GM12878 (cell line): ENCODE results near the gene TGM5. TPM values are rescaled to one million over a fixed set of nuclear protein-coding genes. Genes with fewer than 3 reads are reported as not detected.

Experiments used
- ATAC-seq: fragments of 200-7000 bp; cut with Tn5 transposase; 3 replicates; pipeline ENCODE4 v1.9.1; 2020; ENCODE audit warnings: mild to moderate bottlenecking, moderate library complexity
- BruUV-seq: library from RNA; stranded (reverse); fragments of 400-500 nt; replicated peaks from 2 replicates; lab custom pipeline; 2021; lab: Mats Ljungman, UMichigan
- CTCF ChIA-PET: fragments of 300-600 bp; sonication (Branson Sonifier 250); formaldehyde crosslinking; extraction: SDS; loops from one replicate; lab custom pipeline; 2021; ENCODE audit warnings: inconsistent platforms; lab: Yijun Ruan, JAX
- POLR2A ChIA-PET: fragments of 350-600 bp; formaldehyde crosslinking; extraction: SDS; loops from one replicate; lab custom pipeline; 2021; ENCODE audit warnings: inconsistent platforms; lab: Charles Lee
- RAD21 ChIA-PET: fragments of 300-600 bp; sonication (Branson Sonifier 250); formaldehyde crosslinking; loops from one replicate; lab custom pipeline; 2023; ENCODE audit warnings: antibody characterized with exemption; ENCODE audit not compliant: unreplicated experiment; lab: Charles Lee
- SMC1A ChIA-PET: fragments of 300-600 bp; sonication (Branson Sonifier 250); formaldehyde crosslinking; loops from one replicate; lab custom pipeline; 2023; ENCODE audit not compliant: unreplicated experiment, uncharacterized antibody; lab: Charles Lee
- DNase-seq: peaks from one replicate; pipeline ENCODE4 v3.0.0-alpha.2; 2011; ENCODE audit warnings: low read depth, low spot score
- FAIRE-seq: peaks from 3 replicates; lab custom pipeline; 2011; peaks lifted over from hg19 to GRCh38; lab: Jason Lieb, UNC
- H2AFZ ChIP-seq: 2 replicates; pipeline ENCODE4 v1.6.0; 2011; ENCODE audit warnings: low read depth, low read length, control low read depth; ENCODE audit not compliant: control insufficient read depth
- H3K27ac ChIP-seq: 2 replicates; pipeline ENCODE4 v1.5.1; 2011; ENCODE audit warnings: control low read depth; ENCODE audit not compliant: control insufficient read depth, insufficient read depth
- H3K27me3 ChIP-seq, 2 experiments: replicated peaks in 1 of 2; 2 replicates each; pipeline versions ENCODE4 v1.6.0 to v1.6.1; 2011; ENCODE audit warnings: low read length in 1 of 2; ENCODE audit not compliant: control insufficient read depth in 2 of 2, insufficient read depth in 2 of 2
- H3K36me3 ChIP-seq, 2 experiments: 2 replicates each; pipeline ENCODE4 v1.5.1; 2011; ENCODE audit warnings: low read length in 1 of 2; ENCODE audit not compliant: control insufficient read depth in 2 of 2, insufficient read depth in 2 of 2
- H3K4me1 ChIP-seq: 2 replicates; pipeline ENCODE4 v1.6.1; 2011; ENCODE audit warnings: mild to moderate bottlenecking, low read length, moderate library complexity, mixed read lengths; ENCODE audit not compliant: control insufficient read depth, insufficient read depth
- H3K4me2 ChIP-seq: 2 replicates; pipeline ENCODE4 v1.6.0; 2011; ENCODE audit warnings: control low read depth; ENCODE audit not compliant: control insufficient read depth, insufficient read depth
- H3K4me3 ChIP-seq: fragments of 200-600 bp; sonication (generic); 2 replicates; pipeline ENCODE4 v1.5.1; 2016
- H3K79me2 ChIP-seq: 2 replicates; pipeline ENCODE4 v1.6.0; 2011; ENCODE audit warnings: low read length; ENCODE audit not compliant: control insufficient read depth, insufficient read depth
- H3K9ac ChIP-seq: 2 replicates; pipeline ENCODE4 v1.8.0; 2011; ENCODE audit warnings: low read length, control low read depth, mixed read lengths; ENCODE audit not compliant: control insufficient read depth, insufficient read depth
- H3K9me3 ChIP-seq: replicated peaks from 3 replicates; pipeline ENCODE4 v1.5.1; 2011; ENCODE audit warnings: mild to moderate bottlenecking, low read length; ENCODE audit not compliant: control insufficient read depth, insufficient read depth
- H4K20me1 ChIP-seq: 2 replicates; pipeline ENCODE4 v1.6.0; 2011; ENCODE audit not compliant: control insufficient read depth, insufficient read depth
- ATF7 ChIP-seq: fragments of 450-650 bp; IDR thresholded peaks from 2 replicates; pipeline ENCODE4 v1.6.1; 2016; ENCODE audit warnings: low read depth, mild to moderate bottlenecking
- BCL11A ChIP-seq: IDR thresholded peaks from 2 replicates; pipeline ENCODE4 v1.6.1; 2011; ENCODE audit warnings: low read depth, low read length
- CHD2 ChIP-seq: IDR thresholded peaks from 2 replicates; pipeline ENCODE4 v1.6.1; 2011; ENCODE audit warnings: low read depth, low read length, improper control_type of control experiment, borderline replicate concordance
- EED ChIP-seq: sonication (generic); IDR thresholded peaks from 2 replicates; pipeline ENCODE4 v1.6.1; 2016; ENCODE audit warnings: antibody characterized with exemption, low read depth
- EP300 ChIP-seq, 2 experiments: fragments of 150-350 bp in 1 of 2; IDR thresholded peaks; 2 replicates each; pipeline ENCODE4 v1.6.1; 2011 to 2012; ENCODE audit warnings: low read depth in 2 of 2, low read length in 2 of 2, borderline replicate concordance in 1 of 2, improper control_type of control experiment in 1 of 2, inconsistent platforms in 1 of 2; ENCODE audit not compliant: control insufficient read depth in 1 of 2
- FOXM1 ChIP-seq: IDR thresholded peaks from 2 replicates; pipeline ENCODE4 v1.6.1; 2012; ENCODE audit warnings: low read depth, mild to moderate bottlenecking, inconsistent platforms, low read length, moderate library complexity
- IKZF1 ChIP-seq: fragments of 450-650 bp; conservative IDR thresholded peaks from 2 replicates; pipeline ENCODE4 v1.6.1; 2017; ENCODE audit warnings: antibody characterized with exemption, mild to moderate bottlenecking
- MTA3 ChIP-seq: IDR thresholded peaks from 2 replicates; pipeline ENCODE4 v1.6.1; 2012; ENCODE audit warnings: low read length, inconsistent platforms, borderline replicate concordance
- MXI1 ChIP-seq: fragments of 150-350 bp; IDR thresholded peaks from 2 replicates; pipeline ENCODE4 v1.6.1; 2011; ENCODE audit warnings: low read depth, mild to moderate bottlenecking, inconsistent platforms, low read length, improper control_type of control experiment
- PAX5 ChIP-seq: IDR thresholded peaks from 2 replicates; pipeline ENCODE4 v1.6.1; 2011; ENCODE audit warnings: low read depth, low read length, borderline replicate concordance
- RAD21 ChIP-seq: IDR thresholded peaks from 2 replicates; pipeline ENCODE4 v1.6.1; 2011; ENCODE audit warnings: mild to moderate bottlenecking, low read depth, low read length, moderate library complexity; ENCODE audit not compliant: insufficient read depth
- RB1 ChIP-seq: fragments of 450-650 bp; formaldehyde crosslinking; IDR thresholded peaks from 2 replicates; pipeline ENCODE4 v1.6.1; 2017; ENCODE audit warnings: mild to moderate bottlenecking, borderline replicate concordance
- RBBP5 ChIP-seq: fragments of 200-600 bp; sonication (generic); conservative IDR thresholded peaks from 2 replicates; pipeline ENCODE4 v1.6.1; 2016
- SREBF2 ChIP-seq: IDR thresholded peaks from 2 replicates; pipeline ENCODE4 v1.6.1; 2012; ENCODE audit warnings: mild to moderate bottlenecking, low read length
- STAT1 ChIP-seq: fragments of 450-650 bp; conservative IDR thresholded peaks from 2 replicates; pipeline ENCODE4 v1.6.1; 2014; ENCODE audit warnings: antibody characterized with exemption, mild to moderate bottlenecking
- SUZ12 ChIP-seq: fragments of 200-600 bp; sonication (generic); IDR thresholded peaks from one replicate; pipeline ENCODE4 v1.6.1; 2018; ENCODE audit warnings: antibody characterized with exemption, mild to moderate bottlenecking; ENCODE audit not compliant: unreplicated experiment
- TCF3 ChIP-seq: IDR thresholded peaks from 2 replicates; pipeline ENCODE4 v1.6.1; 2012; ENCODE audit warnings: low read depth, mild to moderate bottlenecking, low read length, borderline replicate concordance; ENCODE audit not compliant: insufficient read depth
- ZSCAN29 ChIP-seq: fragments of 450-650 bp; IDR thresholded peaks from 2 replicates; pipeline ENCODE4 v1.6.1; 2017; ENCODE audit warnings: mild to moderate bottlenecking, moderate library complexity
- WGBS: methylation state at CpG from one replicate; pipeline ENCODE4 v1.1.6; 2016; ENCODE audit warnings: low lambda C conversion rate; ENCODE audit not compliant: insufficient replicate concordance, insufficient coverage; ENCODE audit errors: missing lambda C conversion rate; 5-methylcytosine and 5-hydroxymethylcytosine counted together
- in situ Hi-C: fragments of 300-500 bp; cut with MboI; formaldehyde crosslinking; loops from 9 replicates; pipeline ENCODE4 v1.14.3; 2018; ENCODE audit warnings: mixed read lengths
- intact Hi-C: fragments of 100-400 bp; cut with micrococcal nuclease; formaldehyde crosslinking; loops from one replicate; pipeline ENCODE4 v1.14.2; 2022; ENCODE audit not compliant: unreplicated experiment
- polyA plus RNA-seq, 11 experiments: library from polyadenylated mRNA; depleted of rRNA in 4 of 11; unstranded in 6 of 11; stranded (reverse) in 5 of 11; fragments of >200 nt; fragmentation: Nextera tagmentation in 4 of 11; fragmentation: Illumina TruSeq in 1 of 11; extraction: Ambion mirVana in 4 of 11; extraction: Trizol in 1 of 11; gene quantifications; 1 replicate in 1 of 11; 2 replicates in 10 of 11; pipeline versions ENCODE4 v1.2.1 to v1.2.3, GENCODE V29; 2011 to 2016; ENCODE audit warnings: inconsistent platforms in 2 of 11, missing spikeins in 2 of 11, low read depth in 1 of 11
- total RNA-seq, 4 experiments: library from RNA; depleted of rRNA in 3 of 4; stranded (reverse); fragments of >200 nt in 3 of 4; fragmentation: Illumina TruSeq in 1 of 4; extraction: Trizol in 1 of 4; gene quantifications; 2 replicates each; pipeline versions ENCODE4 v1.2.1 to v1.2.3, GENCODE V29; 2013 to 2021
- TF ChIP-seq, protein P1 (sequence below): fragments of 450-650 bp; IDR thresholded peaks from 2 replicates; pipeline ENCODE4 v1.6.1; 2017; ENCODE audit warnings: mild to moderate bottlenecking

The TGM5 gene
- total and polyA plus RNA-seq, 10 of the 15 experiments (the other 5 are each of a cell fraction or from before 2014, with no cell fraction given), result 4.4 to 27.1 (median 5.6) TPM

DNA sequence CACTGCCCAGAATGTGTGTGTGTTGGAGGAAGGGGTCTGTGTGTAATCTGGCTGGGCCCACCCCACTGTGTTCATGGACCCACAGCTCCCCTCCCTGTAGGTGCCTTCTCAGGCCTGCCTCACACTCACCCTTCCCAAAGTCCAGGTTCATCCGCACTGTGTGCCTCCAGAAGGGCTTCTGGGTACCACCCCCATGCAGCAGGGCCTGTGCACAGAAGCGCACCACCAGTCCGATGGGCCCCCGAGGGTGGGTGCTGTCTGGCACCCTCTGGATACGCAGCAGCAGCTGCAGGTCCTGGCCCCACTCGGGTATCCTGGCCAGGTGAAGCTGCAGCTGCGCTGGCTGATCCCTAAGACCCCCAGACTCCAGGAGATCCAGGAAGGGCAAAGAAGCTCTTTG is 12.8 kb upstream of the TGM5 start:
- Histone ChIP-seq H2AFZ (no peak overlapping the region), H3K4me1 (no peaks in the 10 kb centered on the region), H3K27me3 (no peaks in the 10 kb centered on the region), H3K27ac (no peak overlapping the region), H3K36me3 (no peaks in the 10 kb centered on the region), H4K20me1 (no peaks in the 10 kb centered on the region), H3K9me3 (no peaks in the 10 kb centered on the region), H3K4me2 (no peak overlapping the region), H3K79me2 (no peaks in the 10 kb centered on the region), H3K4me3 (no peak overlapping the region), H3K9ac (no peak overlapping the region)
- CTCF ChIA-PET, result interaction anchor here (1.1 to 9.9 kb wide), 3 partner anchors 11 to 72 kb away, joined by 3 to 458 read pairs (median 5); no protein-coding TSS in a partner anchor
- POLR2A ChIA-PET, result no interaction called here
- no peak for ATAC-seq
- 35% methylated on average over 7 of the region's 7 CpGs for WGBS
- RAD21 ChIA-PET, result interaction anchor here (1.6 to 4.3 kb wide), 2 partner anchors 13 to 54 kb away, joined by 7 to 17 read pairs; partner anchors contain the start of gene TGM5
- no peak for DNase-seq
- in situ Hi-C loops, result no loop called here
- intact Hi-C loops, result no loop called here
- TF ChIP-seq RAD21 (no peak), SUZ12 (no peak), EED (no peak), STAT1 (no peak), RBBP5 (no peak), ZSCAN29 (no peak), EP300 (IDR thresholded peaks at IDR 0.05; ENCODE audit: borderline replicate concordance in 1 of 2, control insufficient read depth in 1 of 2, low read depth in 2 of 2, low read length in 2 of 2) (no peak), MXI1 (no peak), SREBF2 (no peak), CHD2 (no peak), TCF3 (no peak), FOXM1 (no peak), MTA3 (no peak), IKZF1 (no peak), BCL11A (no peak), PAX5 (no peak), RB1 (no peak), ATF7 (no peak)
- TF ChIP-seq, protein P1, sequence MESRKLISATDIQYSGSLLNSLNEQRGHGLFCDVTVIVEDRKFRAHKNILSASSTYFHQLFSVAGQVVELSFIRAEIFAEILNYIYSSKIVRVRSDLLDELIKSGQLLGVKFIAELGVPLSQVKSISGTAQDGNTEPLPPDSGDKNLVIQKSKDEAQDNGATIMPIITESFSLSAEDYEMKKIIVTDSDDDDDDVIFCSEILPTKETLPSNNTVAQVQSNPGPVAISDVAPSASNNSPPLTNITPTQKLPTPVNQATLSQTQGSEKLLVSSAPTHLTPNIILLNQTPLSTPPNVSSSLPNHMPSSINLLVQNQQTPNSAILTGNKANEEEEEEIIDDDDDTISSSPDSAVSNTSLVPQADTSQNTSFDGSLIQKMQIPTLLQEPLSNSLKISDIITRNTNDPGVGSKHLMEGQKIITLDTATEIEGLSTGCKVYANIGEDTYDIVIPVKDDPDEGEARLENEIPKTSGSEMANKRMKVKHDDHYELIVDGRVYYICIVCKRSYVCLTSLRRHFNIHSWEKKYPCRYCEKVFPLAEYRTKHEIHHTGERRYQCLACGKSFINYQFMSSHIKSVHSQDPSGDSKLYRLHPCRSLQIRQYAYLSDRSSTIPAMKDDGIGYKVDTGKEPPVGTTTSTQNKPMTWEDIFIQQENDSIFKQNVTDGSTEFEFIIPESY, result no peak
- no peak for FAIRE-seq
- BruUV-seq, result no TSS peak
- SMC1A ChIA-PET, result interaction anchor here (1.4 kb wide), 1 partner anchor 47 kb away, joined by 3 read pairs; no protein-coding TSS in a partner anchor
